Measurements from ENCODE around the gene TIMM17A.
"Not testable (repeated sequence)": the region's sequence is repeated elsewhere in the genome, so short reads cannot be mapped to it uniquely, and the experiment has no call there.

The TIMM17A gene

GRCh38 chr1:201930137-201930536 is 25.2 kb upstream of the TIMM17A start:
- no peaks in the 10 kb centered on the region for H3K9me3 Mint-ChIP-seq
- ATAC-seq, result no peak
- no peak overlapping the region for H3K4me3 Mint-ChIP-seq
- no peaks in the 10 kb centered on the region for H3K4me1 Mint-ChIP-seq
- no peak overlapping the region for H3K27ac Mint-ChIP-seq
- no peak for DNase-seq
- H3K27me3 Mint-ChIP-seq, result peaks cover 7% of the 10 kb centered on the region
- no peaks in the 10 kb centered on the region for H3K36me3 Mint-ChIP-seq (ENCODE audit: low read depth)

GRCh38 chr1:201930803-201931202 is 24.5 kb upstream of the TIMM17A start:
- DNase-seq (no peak), ATAC-seq (no peak)
- H3K27ac Mint-ChIP-seq, result no peak overlapping the region
- H3K9me3 Mint-ChIP-seq, result no peaks in the 10 kb centered on the region
- H3K4me3 Mint-ChIP-seq, result no peak overlapping the region
- H3K27me3 Mint-ChIP-seq, result peaks cover 7% of the 10 kb centered on the region
- no peaks in the 10 kb centered on the region for H3K4me1 Mint-ChIP-seq
- no peaks in the 10 kb centered on the region for H3K36me3 Mint-ChIP-seq (ENCODE audit: low read depth)

GRCh38 chr1:201933840-201934430 is 21.4 kb upstream of the TIMM17A start:
- Mint-ChIP-seq H3K27me3 (peaks cover 9% of the 10 kb centered on the region), H3K27ac (peak overlapping the region; percentile 7), H3K9me3 (no peaks in the 10 kb centered on the region), H3K4me3 (no peak overlapping the region), H3K4me1 (no peaks in the 10 kb centered on the region), H3K36me3 (ENCODE audit: low read depth) (no peaks in the 10 kb centered on the region)
- no peak for ATAC-seq
- no peak for DNase-seq

GRCh38 chr1:201937624-201938213 is 17.6 kb upstream of the TIMM17A start:
- Mint-ChIP-seq H3K4me3 (no peak overlapping the region), H3K27me3 (peaks cover 8% of the 10 kb centered on the region), H3K9me3 (no peaks in the 10 kb centered on the region), H3K36me3 (ENCODE audit: low read depth) (no peaks in the 10 kb centered on the region), H3K27ac (no peak overlapping the region), H3K4me1 (no peaks in the 10 kb centered on the region)
- DNase-seq (no peak), ATAC-seq (no peak)

GRCh38 chr1:201938440-201939035 is 16.8 kb upstream of the TIMM17A start:
- Mint-ChIP-seq H3K4me3 (no peak overlapping the region), H3K27me3 (peaks cover 7% of the 10 kb centered on the region), H3K4me1 (no peaks in the 10 kb centered on the region), H3K27ac (no peak overlapping the region), H3K36me3 (ENCODE audit: low read depth) (no peaks in the 10 kb centered on the region), H3K9me3 (no peaks in the 10 kb centered on the region)
- no peak for DNase-seq
- no peak for ATAC-seq

- Mint-ChIP-seq H3K27ac (no peak overlapping the region), H3K4me3 (no peak overlapping the region), H3K36me3 (ENCODE audit: low read depth) (no peaks in the 10 kb centered on the region), H3K9me3 (no peaks in the 10 kb centered on the region), H3K4me1 (no peaks in the 10 kb centered on the region), H3K27me3 (peaks cover 9% of the 10 kb centered on the region)
- ATAC-seq (no peak), DNase-seq (no peak)
Observed at GRCh38 chr1:201939148-201939547, 16.2 kb upstream of the TIMM17A start.

- H3K4me1 Mint-ChIP-seq, result no peaks in the 10 kb centered on the region
- ATAC-seq (no peak), DNase-seq (no peak)
- peaks cover 9% of the 10 kb centered on the region for H3K27me3 Mint-ChIP-seq
- H3K36me3 Mint-ChIP-seq (ENCODE audit: low read depth), result no peaks in the 10 kb centered on the region
- H3K27ac Mint-ChIP-seq, result no peak overlapping the region
- H3K4me3 Mint-ChIP-seq, result no peak overlapping the region
- no peaks in the 10 kb centered on the region for H3K9me3 Mint-ChIP-seq
Observed at GRCh38 chr1:201939574-201939973, 15.7 kb upstream of the TIMM17A start.

- not testable (repeated sequence) for H3K4me1 Mint-ChIP-seq; DNase-seq; H3K9me3 Mint-ChIP-seq; H3K36me3 Mint-ChIP-seq (ENCODE audit: low read depth); ATAC-seq; H3K4me3 Mint-ChIP-seq; H3K27ac Mint-ChIP-seq
- H3K27me3 Mint-ChIP-seq, result peaks cover 15% of the 10 kb centered on the region
Observed at GRCh38 chr1:201940316-201940715, 15.0 kb upstream of the TIMM17A start.

- DNase-seq, result no peak
- H3K27ac Mint-ChIP-seq, result no peak overlapping the region
- H3K4me1 Mint-ChIP-seq, result peaks cover 1% of the 10 kb centered on the region
- H3K9me3 Mint-ChIP-seq, result no peaks in the 10 kb centered on the region
- H3K36me3 Mint-ChIP-seq (ENCODE audit: low read depth), result no peaks in the 10 kb centered on the region
- no peak for ATAC-seq
- H3K27me3 Mint-ChIP-seq, result peaks cover 28% of the 10 kb centered on the region
- H3K4me3 Mint-ChIP-seq, result no peak overlapping the region
Observed at GRCh38 chr1:201941420-201942128, 13.7 kb upstream of the TIMM17A start.

- Mint-ChIP-seq H3K9me3 (no peaks in the 10 kb centered on the region), H3K4me3 (no peak overlapping the region), H3K4me1 (peaks cover 2% of the 10 kb centered on the region), H3K27me3 (peaks cover 32% of the 10 kb centered on the region), H3K36me3 (ENCODE audit: low read depth) (no peaks in the 10 kb centered on the region), H3K27ac (no peak overlapping the region)
- no peak for ATAC-seq
- DNase-seq, result no peak
Observed at GRCh38 chr1:201942129-201942495, 13.2 kb upstream of the TIMM17A start.

- H3K36me3 Mint-ChIP-seq (ENCODE audit: low read depth), result no peaks in the 10 kb centered on the region
- H3K27me3 Mint-ChIP-seq, result peaks cover 44% of the 10 kb centered on the region
- peaks cover 2% of the 10 kb centered on the region for H3K4me1 Mint-ChIP-seq
- no peak overlapping the region for H3K4me3 Mint-ChIP-seq
- no peak for DNase-seq
- ATAC-seq, result no peak
- H3K9me3 Mint-ChIP-seq, result no peaks in the 10 kb centered on the region
- no peak overlapping the region for H3K27ac Mint-ChIP-seq
Observed at GRCh38 chr1:201944002-201944401, 11.3 kb upstream of the TIMM17A start.

GRCh38 chr1:201944639-201945038 is 10.7 kb upstream of the TIMM17A start:
- Mint-ChIP-seq H3K4me3 (no peak overlapping the region), H3K27ac (no peak overlapping the region), H3K27me3 (peaks cover 45% of the 10 kb centered on the region), H3K36me3 (ENCODE audit: low read depth) (no peaks in the 10 kb centered on the region), H3K9me3 (no peaks in the 10 kb centered on the region), H3K4me1 (peaks cover 2% of the 10 kb centered on the region)
- DNase-seq, result no peak
- ATAC-seq, result no peak

GRCh38 chr1:201945157-201945556 is 10.1 kb upstream of the TIMM17A start:
- no peak for ATAC-seq
- Mint-ChIP-seq H3K4me1 (peaks cover 2% of the 10 kb centered on the region), H3K36me3 (ENCODE audit: low read depth) (no peaks in the 10 kb centered on the region), H3K4me3 (no peak overlapping the region), H3K27ac (no peak overlapping the region), H3K27me3 (peaks cover 45% of the 10 kb centered on the region), H3K9me3 (no peaks in the 10 kb centered on the region)
- DNase-seq, result no peak

- no peak for DNase-seq
- Mint-ChIP-seq H3K4me3 (no peak overlapping the region), H3K9me3 (no peaks in the 10 kb centered on the region), H3K36me3 (ENCODE audit: low read depth) (no peaks in the 10 kb centered on the region), H3K27me3 (peaks cover 45% of the 10 kb centered on the region), H3K4me1 (peaks cover 2% of the 10 kb centered on the region), H3K27ac (no peak overlapping the region)
- no peak for ATAC-seq
Observed at GRCh38 chr1:201945863-201946223, 9.5 kb upstream of the TIMM17A start.

- Mint-ChIP-seq H3K27ac (no peak within 1 kb of the TSS), H3K9me3 (no peaks in the 10 kb centered on the region), H3K27me3 (peaks cover 45% of the 10 kb centered on the region), H3K4me3 (peak within 1 kb of the TSS; percentile 39), H3K4me1 (peaks cover 2% of the 10 kb centered on the region), H3K36me3 (ENCODE audit: low read depth) (no peaks in the 10 kb centered on the region)
- ATAC-seq (peak; percentile 28), DNase-seq (no peak)
Observed at GRCh38 chr1:201946224-201946908, 8.9 kb upstream of the TIMM17A start, which contains the start of gene LMOD1. Gene LMOD1 (minus strand): TSS chr1:201946548. CDS start chr1:201946340, 208 bp downstream.
